Measurements from ENCODE around the gene DAGLB.
"Not testable (repeated sequence)": the region's sequence is repeated elsewhere in the genome, so short reads cannot be mapped to it uniquely, and the experiment has no call there.

The DAGLB gene

GRCh38 chr7:6425948-6426347 is 21.8 kb downstream of the DAGLB start:
- DNase-seq, result no peak

GRCh38 chr7:6423942-6424701 is 23.6 kb downstream of the DAGLB start:
- no peak for DNase-seq

GRCh38 chr7:6422926-6423632 is 24.7 kb downstream of the DAGLB start:
- no peak for DNase-seq

- DNase-seq, result no peak
Measured at GRCh38 chr7:6422095-6422494, 25.7 kb downstream of the DAGLB start.

GRCh38 chr7:6420680-6421079 is 27.1 kb downstream of the DAGLB start:
- DNase-seq, result no peak

- DNase-seq, result no peak
Measured at GRCh38 chr7:6419310-6419773, 28.4 kb downstream of the DAGLB start.

- no peak for DNase-seq
Measured at GRCh38 chr7:6417408-6417807, 30.3 kb downstream of the DAGLB start.

GRCh38 chr7:6416516-6417145 is 31.1 kb downstream of the DAGLB start:
- DNase-seq, result no peak

GRCh38 chr7:6413637-6414036 is 34.1 kb downstream of the DAGLB start:
- no peak for DNase-seq

GRCh38 chr7:6409944-6410693 is 37.6 kb downstream of the DAGLB start:
- DNase-seq, result no peak

- no peak for DNase-seq
Measured at GRCh38 chr7:6409091-6409490, 38.7 kb downstream of the DAGLB start.

GRCh38 chr7:6407434-6407833 is 40.3 kb downstream of the DAGLB start:
- no peak for DNase-seq

GRCh38 chr7:6406121-6406520 is 41.6 kb downstream of the DAGLB start:
- DNase-seq, result no peak

GRCh38 chr7:6403907-6404306 is 43.8 kb downstream of the DAGLB start:
- DNase-seq, result no peak

GRCh38 chr7:6402741-6403140 is 45.0 kb downstream of the DAGLB start:
- DNase-seq, result no peak

GRCh38 chr7:6402041-6402440 is 45.7 kb downstream of the DAGLB start:
- no peak for DNase-seq

GRCh38 chr7:6401536-6401935 is 46.2 kb downstream of the DAGLB start:
- DNase-seq, result no peak

- DNase-seq, result not testable (repeated sequence)
Measured at GRCh38 chr7:6400243-6401105, 47.3 kb downstream of the DAGLB start.

- no peak for DNase-seq
Measured at GRCh38 chr7:6399351-6399750, 48.4 kb downstream of the DAGLB start.

- DNase-seq, result no peak
Measured at GRCh38 chr7:6398943-6399342, 48.8 kb downstream of the DAGLB start.

GRCh38 chr7:6397759-6398495 is 49.8 kb downstream of the DAGLB start:
- not testable (repeated sequence) for DNase-seq
